Thyroid gland (tissue), 4 donors: ENCODE measurements around the gene EFCAB8. TPM values are rescaled to one million over a fixed set of nuclear protein-coding genes. Genes with fewer than 3 reads are reported as not detected.

Experiments used
- DNase-seq, 2 donors: peaks; one replicate each; pipeline ENCODE4 v3.0.0-alpha.2; 2019
- H3K27ac ChIP-seq, 3 donors: fragments of 200-600 bp; sonication (generic); 1 replicate in 2 of 3; 2 replicates in 1 of 3; pipeline ENCODE4 v1.5.1; 2016 to 2019; ENCODE audit warnings: mild to moderate bottlenecking in 1 of 3, moderate library complexity in 1 of 3
- H3K27me3 ChIP-seq: fragments of 200-600 bp; sonication (generic); one replicate; pipeline ENCODE4 v1.5.1; 2019
- H3K36me3 ChIP-seq, 2 donors: fragments of 200-600 bp; sonication (generic); one replicate each; pipeline ENCODE4 v1.5.1; 2016 to 2019
- H3K4me1 ChIP-seq, 2 donors: fragments of 200-600 bp; sonication (generic); one replicate each; pipeline ENCODE4 v1.5.1; 2017 to 2019
- H3K4me3 ChIP-seq, 3 donors: fragments of 200-600 bp; sonication (generic); replicated peaks in 1 of 3; 1 replicate in 2 of 3; 2 replicates in 1 of 3; pipeline ENCODE4 v1.5.1; 2016; ENCODE audit warnings: mild to moderate bottlenecking in 1 of 3
- H3K9me3 ChIP-seq: fragments of 200-600 bp; sonication (generic); one replicate; pipeline ENCODE4 v1.5.1; 2017
- CTCF ChIP-seq, 6 experiments: fragments of 200-600 bp in 3 of 6; fragments of 450-650 bp in 3 of 6; sonication (generic) in 3 of 6; IDR thresholded peaks; one replicate each; pipeline ENCODE4 v1.5.1; 2016 to 2019; ENCODE audit warnings: antibody characterized with exemption in 6 of 6, mild to moderate bottlenecking in 2 of 6, inconsistent platforms in 1 of 6, moderate library complexity in 1 of 6
- POLR2A ChIP-seq, 2 donors: fragments of 450-650 bp; IDR thresholded peaks; one replicate each; pipeline ENCODE4 v1.6.1; 2017; ENCODE audit warnings: antibody characterized with exemption in 2 of 2, mild to moderate bottlenecking in 2 of 2, moderate library complexity in 1 of 2
- WGBS, 2 donors: methylation state at CpG; one replicate each; pipeline ENCODE4 v1.1.5; 2017; 5-methylcytosine and 5-hydroxymethylcytosine counted together
- intact Hi-C: fragments of 100-400 bp; cut with DNase I; formaldehyde crosslinking; loops from one replicate; pipeline ENCODE4 v1.15.1; 2023
- total RNA-seq, 4 donors: library from RNA; depleted of rRNA; stranded (reverse); fragments of >200 nt; gene quantifications; one replicate each; pipeline ENCODE4 v1.2.3, GENCODE V29; 2016

Gene EFCAB8
- total RNA-seq, 4 donors from 2014 or later, result 0.27 to 2.3 TPM; not detected in 2

GRCh38 chr20:32883081-32883480 lies 24.4 kb downstream of the EFCAB8 start:
- H3K4me3 ChIP-seq, result no peak overlapping the region
- TF ChIP-seq POLR2A (IDR thresholded peaks at IDR 0.05) (no peak), CTCF (IDR thresholded peaks at IDR 0.05) (no peak)
- peaks cover 0 to 4% of the 10 kb centered on the region in 2 donors for H3K4me1 ChIP-seq
- no peak overlapping the region for H3K27ac ChIP-seq
- no peak for DNase-seq
- H3K36me3 ChIP-seq, result no peaks in the 10 kb centered on the region
- H3K9me3 ChIP-seq, result no peaks in the 10 kb centered on the region
- H3K27me3 ChIP-seq, result no peaks in the 10 kb centered on the region
- WGBS, 2 donors, result 80 to 83% methylated on average over 5 of the region's 5 CpGs
- intact Hi-C loops, result no loop called here

- WGBS, 2 donors, result 93 to 94% methylated on average over 20 of the region's 20 CpGs
These were observed 26.5 kb downstream of the EFCAB8 start for GRCh38 chr20:32885185-32885584.

GRCh38 chr20:32885952-32886351 lies 27.2 kb downstream of the EFCAB8 start:
- H3K36me3 ChIP-seq, result no peaks in the 10 kb centered on the region
- H3K9me3 ChIP-seq, result no peaks in the 10 kb centered on the region
- H3K4me3 ChIP-seq, result no peak overlapping the region
- 88 to 98% methylated on average over 4 of the region's 4 CpGs for WGBS, 2 donors
- H3K4me1 ChIP-seq, result no peaks in the 10 kb centered on the region
- DNase-seq, result no peak
- intact Hi-C loops, result no loop called here
- TF ChIP-seq CTCF (IDR thresholded peaks at IDR 0.05) (no peak), POLR2A (IDR thresholded peaks at IDR 0.05) (no peak)
- no peaks in the 10 kb centered on the region for H3K27me3 ChIP-seq
- no peak overlapping the region for H3K27ac ChIP-seq

More at GRCh38 chr20:32885185-32885584, 26.5 kb downstream of the EFCAB8 start:
- H3K36me3 ChIP-seq, result no peaks in the 10 kb centered on the region
- TF ChIP-seq CTCF (IDR thresholded peaks at IDR 0.05) (no peak), POLR2A (IDR thresholded peaks at IDR 0.05) (no peak)
- H3K27me3 ChIP-seq, result no peaks in the 10 kb centered on the region
- H3K4me3 ChIP-seq, result no peak overlapping the region
- no peak overlapping the region for H3K27ac ChIP-seq
- no peak for DNase-seq
- intact Hi-C loops, result no loop called here
- H3K9me3 ChIP-seq, result no peaks in the 10 kb centered on the region
- H3K4me1 ChIP-seq, result no peaks in the 10 kb centered on the region

GRCh38 chr20:32886652-32887051 lies 27.9 kb downstream of the EFCAB8 start:
- Histone ChIP-seq H3K4me1 (no peaks in the 10 kb centered on the region), H3K27me3 (no peaks in the 10 kb centered on the region), H3K36me3 (no peaks in the 10 kb centered on the region), H3K9me3 (no peaks in the 10 kb centered on the region), H3K4me3 (no peak overlapping the region), H3K27ac (no peak overlapping the region)
- TF ChIP-seq POLR2A (IDR thresholded peaks at IDR 0.05), result no peak
- no peak for TF ChIP-seq CTCF (IDR thresholded peaks at IDR 0.05)
- 60 to 100% methylated on average over 1 to 3 of the region's 3 CpGs for WGBS, 2 donors
- intact Hi-C loops, result no loop called here
- DNase-seq, result no peak

GRCh38 chr20:32887492-32887891 lies 28.8 kb downstream of the EFCAB8 start:
- Histone ChIP-seq H3K9me3 (no peaks in the 10 kb centered on the region), H3K27me3 (no peaks in the 10 kb centered on the region), H3K27ac (no peak overlapping the region), H3K4me1 (no peaks in the 10 kb centered on the region), H3K36me3 (no peaks in the 10 kb centered on the region), H3K4me3 (no peak overlapping the region)
- 77 to 78% methylated on average over 11 of the region's 11 CpGs for WGBS, 2 donors
- intact Hi-C loops, result no loop called here
- DNase-seq, result no peak
- TF ChIP-seq CTCF (IDR thresholded peaks at IDR 0.05) (no peak), POLR2A (IDR thresholded peaks at IDR 0.05) (no peak)
